Ramos (cell line): ENCODE data around the gene BCL2L13.
"Not testable (repeated sequence)": the region's sequence is repeated elsewhere in the genome, so short reads cannot be mapped to it uniquely, and the experiment has no call there.

Source experiments
- in situ Hi-C: fragments of 300-500 bp; cut with MboI; formaldehyde crosslinking; loops from one replicate; pipeline ENCODE4 v1.14.3; 2022; ENCODE audit warnings: low sequenced_read_pairs; ENCODE audit not compliant: unreplicated experiment

BCL2L13 gene

DNA sequence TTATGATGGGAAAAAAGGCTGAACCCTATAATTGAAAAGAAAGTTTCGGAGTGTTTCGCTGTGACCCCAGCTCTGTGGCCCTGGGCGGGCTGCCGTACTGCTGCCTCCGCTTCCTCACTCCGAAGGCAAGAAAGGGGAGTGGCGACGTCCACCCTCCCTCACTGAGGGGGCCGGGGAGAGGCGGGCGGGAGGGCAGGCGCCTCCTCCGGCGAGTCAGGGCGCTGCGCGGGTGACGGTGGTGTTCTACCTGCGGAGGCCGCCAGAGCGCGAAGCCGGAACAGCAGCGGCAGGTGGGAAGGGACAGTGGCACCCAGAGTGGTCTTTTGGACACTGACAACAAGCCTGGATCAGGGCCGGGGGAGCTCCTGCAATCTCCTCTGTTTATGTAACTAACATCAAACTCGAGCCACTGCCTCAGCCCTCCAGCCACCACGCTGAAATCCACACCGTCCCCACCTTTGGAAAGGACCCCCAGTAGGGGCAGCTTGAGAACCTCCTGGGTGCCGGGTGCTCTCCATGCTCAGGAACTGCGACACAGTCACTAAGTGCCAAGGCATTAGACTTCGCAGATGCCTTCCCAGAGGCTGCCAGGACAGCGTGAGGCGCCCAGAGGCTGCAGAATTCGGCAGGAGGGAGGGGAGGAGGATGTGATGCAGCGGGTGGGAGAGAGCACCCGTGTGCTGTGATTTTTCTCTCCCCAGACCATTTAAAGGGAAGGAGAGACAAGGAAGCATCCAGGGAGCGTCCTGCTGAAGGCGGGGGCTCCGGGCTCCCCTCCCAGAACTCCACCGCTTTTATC lies 110.2 kb downstream of the BCL2L13 start:
- in situ Hi-C loops: loop anchor here (5.0 kb wide), 1 partner anchor 39 kb away; no protein-coding TSS in a partner anchor

DNA sequence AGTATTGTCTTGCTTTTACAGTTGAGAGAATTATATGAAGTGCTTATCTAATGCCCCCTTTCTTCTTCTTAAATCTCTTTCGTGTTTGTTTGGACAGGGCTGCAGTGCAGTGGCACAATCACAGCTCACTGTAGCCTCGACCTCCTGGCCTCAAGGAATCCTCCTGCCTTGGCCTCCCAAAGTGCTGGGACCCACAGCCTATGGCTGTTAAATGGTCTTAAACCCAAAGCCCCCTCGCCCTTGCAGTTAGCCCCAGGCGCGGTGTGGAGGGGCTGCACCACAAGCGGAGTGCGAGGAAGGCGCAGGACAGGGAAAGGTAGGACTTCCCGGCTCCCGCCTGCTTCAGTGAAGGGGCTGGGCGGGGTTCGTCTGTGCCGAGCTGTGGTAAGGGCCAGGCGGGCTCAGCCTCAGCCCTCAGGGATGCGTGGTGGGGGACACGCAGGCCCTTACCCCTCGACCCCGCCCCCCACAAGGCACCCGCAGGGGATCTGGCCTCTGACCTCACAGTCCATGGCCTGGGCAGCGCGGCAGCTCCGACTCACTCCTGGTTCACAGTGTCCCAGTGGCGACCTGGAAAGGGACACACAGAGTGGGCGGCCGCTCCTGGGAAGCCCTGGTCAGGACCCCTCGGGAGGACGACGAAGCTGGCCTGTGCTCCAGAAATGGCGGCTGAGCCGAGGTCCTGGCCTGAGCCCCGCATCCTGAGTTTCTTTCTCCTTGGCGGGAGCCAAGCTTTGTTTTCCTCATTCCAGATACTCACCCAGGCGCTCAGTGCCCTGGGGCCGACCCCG lies 111.2 kb downstream of the BCL2L13 start:
- in situ Hi-C loops: loop anchor here (5.0 kb wide), 1 partner anchor 38 kb away; no protein-coding TSS in a partner anchor

DNA sequence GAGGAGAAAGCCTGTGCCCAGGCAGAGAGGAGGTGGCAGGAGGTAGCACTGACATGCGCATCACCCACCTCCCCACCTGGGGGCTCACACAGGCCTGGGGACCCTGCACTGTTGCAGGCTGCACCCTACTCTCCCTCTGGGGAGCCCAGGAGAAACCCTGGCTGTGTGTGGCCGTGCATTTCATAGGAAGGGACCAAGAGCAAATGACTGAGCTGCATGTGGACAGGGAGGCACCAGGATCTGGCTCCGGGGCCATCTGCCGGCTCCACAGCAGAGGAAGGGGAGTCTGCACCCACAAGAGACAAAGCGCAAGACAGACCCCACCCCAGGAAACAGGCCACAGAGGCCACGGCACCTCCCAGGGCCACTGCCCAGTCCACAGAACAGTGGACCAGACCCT lies 113.0 kb downstream of the BCL2L13 start:
- in situ Hi-C loops: no loop called here

DNA sequence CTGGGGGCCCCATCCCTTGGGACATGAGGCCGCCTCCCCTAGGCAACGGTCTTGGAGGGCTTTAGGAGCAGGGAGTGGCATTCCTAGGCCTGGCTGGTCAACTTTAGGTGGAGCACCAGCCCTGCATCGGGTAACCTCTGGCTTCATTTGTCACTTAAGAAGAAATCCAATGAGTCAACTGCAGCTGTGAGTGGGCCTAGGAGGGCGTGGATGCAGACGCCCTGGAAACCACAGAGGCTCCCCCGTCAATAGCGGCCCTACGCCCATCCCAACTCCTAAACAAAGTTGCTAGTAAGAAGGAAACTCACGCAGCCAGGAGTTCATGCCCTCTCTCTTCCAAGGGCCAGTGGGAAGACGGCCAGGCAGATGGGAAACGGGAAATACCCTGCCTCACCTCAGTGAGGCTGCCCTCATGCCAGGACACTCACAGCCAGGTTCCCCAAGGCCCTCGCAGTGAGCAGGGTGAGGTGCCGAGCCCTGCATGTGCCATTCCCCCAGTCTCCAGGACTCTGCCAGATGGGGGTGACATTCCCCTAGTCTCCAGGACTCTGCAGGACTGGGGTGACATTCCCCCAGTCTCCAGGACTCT lies 114.9 kb downstream of the BCL2L13 start:
- in situ Hi-C loops: no loop called here

DNA sequence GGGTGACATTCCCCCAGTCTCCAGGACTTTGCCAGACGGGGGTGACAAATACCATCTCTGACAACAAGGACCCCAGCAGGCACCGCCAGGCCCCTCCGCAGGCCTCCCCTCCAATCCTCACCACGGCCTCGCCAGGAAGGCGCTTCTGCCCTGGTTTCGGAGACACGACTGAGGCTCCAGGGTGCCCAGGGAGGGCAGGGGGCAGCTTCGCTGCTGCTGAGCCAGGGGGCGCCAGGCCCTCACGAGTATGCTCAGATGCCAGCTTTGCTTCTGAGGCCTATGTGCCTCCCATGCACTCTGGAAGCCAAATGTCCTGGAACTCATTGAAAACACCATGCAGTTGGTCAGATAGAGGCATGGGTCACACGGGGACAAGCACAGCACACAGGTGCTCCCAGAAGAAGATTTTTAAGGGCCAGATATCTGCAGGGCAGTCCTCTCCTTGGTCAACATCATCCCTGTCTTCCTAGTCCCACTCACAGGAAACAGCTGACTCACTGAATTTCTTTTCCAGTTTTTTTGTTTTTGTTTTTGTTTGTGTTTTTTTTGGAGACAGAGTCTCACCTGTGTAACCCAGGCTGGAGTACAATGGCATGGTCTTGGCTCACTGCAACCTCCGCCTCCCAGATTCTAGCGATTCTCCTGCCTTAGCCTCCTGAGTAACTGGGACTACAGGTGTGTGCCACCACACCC lies 115.8 kb downstream of the BCL2L13 start:
- in situ Hi-C loops: no loop called here

DNA sequence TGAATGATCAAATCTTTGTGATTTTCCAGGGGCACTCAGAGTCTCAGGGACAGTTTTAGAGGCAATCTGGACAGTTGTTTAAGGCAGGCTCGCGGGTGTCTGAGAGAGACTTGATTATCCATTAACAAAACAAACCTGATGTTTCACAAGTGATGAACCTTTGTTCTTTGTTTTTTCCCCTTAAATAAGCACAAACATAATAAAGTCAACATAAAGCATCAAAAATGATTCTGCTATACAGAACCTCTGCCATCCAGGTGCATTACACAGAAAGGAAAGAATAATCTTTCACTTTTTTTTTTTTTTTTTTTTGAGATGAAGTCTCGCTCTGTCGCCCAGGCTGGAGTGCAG lies 122.6 kb downstream of the BCL2L13 start:
- in situ Hi-C loops: no loop called here

DNA sequence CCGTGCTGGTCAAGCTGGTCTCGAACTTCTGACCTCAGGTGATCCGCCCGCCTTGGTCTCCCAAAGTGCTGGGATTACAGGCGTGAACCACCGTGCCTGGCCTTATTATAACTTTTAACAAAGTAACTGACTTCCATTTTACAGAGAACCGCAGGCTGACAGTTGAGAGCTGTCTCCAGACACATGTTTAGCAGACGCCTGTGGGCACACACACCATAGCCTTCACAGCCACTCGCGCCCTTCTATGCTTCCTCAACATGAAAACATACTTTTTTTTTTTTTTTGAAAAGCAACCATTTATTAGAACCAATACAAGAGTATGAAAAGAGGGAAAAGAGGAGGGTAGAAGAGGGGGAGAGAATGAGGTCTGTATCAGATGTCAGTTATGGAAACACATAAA lies 124.9 kb downstream of the BCL2L13 start:
- in situ Hi-C loops: not testable (repeated sequence)

DNA sequence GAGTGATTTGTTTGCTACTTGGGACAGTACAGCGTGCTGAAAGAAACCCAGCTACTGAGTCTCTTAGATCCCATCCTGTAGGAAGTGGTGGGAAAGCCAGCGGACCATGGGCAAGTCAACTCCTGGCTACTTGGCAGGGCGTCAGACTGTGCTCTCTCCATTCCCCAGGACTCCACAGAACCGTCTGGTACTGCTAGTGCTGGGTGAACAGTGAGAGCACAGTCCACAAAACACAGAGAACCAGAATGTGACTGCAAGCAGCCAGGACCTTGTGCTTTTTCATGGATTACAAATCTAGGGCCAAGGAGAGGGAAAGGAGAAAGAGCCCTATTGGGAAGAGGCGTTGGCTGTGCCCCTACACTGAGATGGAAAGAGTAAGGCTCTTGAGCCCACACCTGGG lies 125.5 kb downstream of the BCL2L13 start:
- in situ Hi-C loops: no loop called here

DNA sequence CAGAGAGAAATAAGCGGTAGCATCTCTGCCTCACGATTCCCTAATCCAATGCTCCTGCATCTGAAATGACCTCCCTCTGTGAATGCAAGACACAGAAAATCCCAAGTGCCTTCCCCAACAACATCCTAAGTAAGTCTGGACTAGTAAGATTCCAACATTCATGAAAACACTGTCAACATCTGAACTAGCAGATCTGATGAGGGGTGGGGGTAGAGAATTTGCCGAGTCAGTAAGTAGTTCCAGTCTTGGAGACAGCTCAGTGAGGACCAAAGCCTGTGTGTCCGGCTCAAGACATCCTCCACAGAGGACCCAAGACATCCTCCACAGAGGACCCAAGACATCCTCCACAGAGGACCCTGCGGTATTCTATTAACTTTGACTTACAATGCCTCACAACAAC lies 126.3 kb downstream of the BCL2L13 start:
- in situ Hi-C loops: not testable (repeated sequence)

DNA sequence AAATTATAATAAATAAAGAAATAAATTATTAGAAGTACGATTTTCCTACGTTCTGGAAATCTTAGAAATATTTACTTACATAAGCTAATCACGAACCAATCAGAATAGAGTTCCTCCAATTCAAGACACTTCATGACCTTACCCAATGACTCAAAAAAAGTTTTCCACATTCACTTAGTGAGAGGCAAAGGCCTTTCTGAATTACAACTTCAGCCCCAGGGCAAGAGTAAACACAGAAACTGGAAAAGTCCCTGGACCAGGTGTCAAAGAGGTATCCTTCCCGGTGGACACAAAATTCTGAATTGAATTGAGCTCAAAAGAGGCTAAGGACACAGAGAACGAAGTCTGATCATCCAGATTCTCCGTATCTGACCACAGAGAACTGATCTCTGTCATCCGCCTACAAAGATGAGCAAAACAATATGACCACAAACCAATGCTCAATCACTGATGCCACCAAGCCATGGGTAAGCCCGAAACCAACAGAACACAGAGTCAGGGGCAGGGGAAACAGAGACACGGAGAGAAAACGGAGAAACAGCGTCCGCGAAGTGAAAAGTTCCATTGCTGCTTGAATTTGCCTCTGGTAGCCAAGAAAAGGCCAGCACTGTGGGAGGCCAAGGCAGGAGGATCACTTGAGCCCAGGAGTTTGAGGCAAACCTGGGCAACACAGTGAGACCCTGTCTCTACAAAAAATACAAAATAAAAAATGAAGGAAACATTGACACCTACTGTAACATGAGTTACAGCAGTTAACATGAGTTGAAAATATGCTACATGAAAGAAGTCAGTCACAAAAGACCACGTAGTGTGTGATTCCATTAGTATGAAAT lies 128.9 kb downstream of the BCL2L13 start:
- in situ Hi-C loops: no loop called here

DNA sequence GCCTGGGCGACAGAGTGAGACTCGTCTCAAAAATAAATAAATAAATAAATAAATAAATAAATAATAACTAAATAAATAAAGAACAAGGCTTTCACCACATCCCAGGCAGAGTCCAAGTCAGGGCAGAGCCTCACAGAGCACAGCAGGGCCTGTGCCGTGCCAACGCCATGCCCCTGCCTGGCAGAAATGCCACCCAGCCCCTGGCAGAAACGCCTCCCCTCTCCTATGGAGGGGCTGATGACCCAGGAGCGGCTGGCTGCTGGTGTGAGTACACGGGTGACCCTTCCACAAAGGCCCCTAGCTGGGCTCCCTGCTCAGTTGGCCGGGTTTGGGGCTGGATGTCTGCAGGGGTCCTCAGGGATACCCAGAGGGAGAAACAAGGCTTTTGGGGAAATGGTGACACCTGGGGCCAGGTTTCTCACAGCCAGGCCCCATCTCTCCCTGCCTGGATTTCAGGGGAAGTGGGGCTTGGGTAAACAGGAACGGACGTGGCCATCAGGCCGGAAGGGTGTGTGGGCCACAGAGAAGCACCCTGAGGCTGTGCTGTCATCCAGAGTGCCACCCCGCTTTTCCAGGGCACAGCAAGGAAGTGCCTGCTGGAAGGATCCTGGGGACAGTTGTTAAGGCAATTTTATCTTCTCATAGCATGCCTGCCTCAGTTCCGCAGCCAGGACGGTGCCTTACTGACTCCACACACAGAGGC lies 130.6 kb downstream of the BCL2L13 start:
- in situ Hi-C loops: no loop called here

DNA sequence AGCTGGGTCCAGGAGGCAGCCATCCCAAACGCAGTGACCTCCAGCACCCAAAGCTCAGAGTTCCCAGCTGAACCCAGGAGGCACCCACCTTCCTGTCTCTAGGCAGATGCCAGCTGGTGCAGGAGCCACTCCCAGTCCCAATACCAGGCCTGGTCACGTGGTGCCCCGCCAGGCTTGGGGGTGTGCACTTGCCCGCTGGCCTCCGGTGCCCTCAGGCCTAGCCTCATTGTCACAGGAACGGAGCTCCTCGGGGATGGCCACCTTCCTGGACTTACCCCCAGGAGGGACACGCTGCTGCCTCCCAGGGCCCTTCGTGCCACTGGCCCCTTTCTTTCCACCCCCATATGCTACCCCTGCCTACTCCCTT lies 131.1 kb downstream of the BCL2L13 start:
- in situ Hi-C loops: no loop called here

DNA sequence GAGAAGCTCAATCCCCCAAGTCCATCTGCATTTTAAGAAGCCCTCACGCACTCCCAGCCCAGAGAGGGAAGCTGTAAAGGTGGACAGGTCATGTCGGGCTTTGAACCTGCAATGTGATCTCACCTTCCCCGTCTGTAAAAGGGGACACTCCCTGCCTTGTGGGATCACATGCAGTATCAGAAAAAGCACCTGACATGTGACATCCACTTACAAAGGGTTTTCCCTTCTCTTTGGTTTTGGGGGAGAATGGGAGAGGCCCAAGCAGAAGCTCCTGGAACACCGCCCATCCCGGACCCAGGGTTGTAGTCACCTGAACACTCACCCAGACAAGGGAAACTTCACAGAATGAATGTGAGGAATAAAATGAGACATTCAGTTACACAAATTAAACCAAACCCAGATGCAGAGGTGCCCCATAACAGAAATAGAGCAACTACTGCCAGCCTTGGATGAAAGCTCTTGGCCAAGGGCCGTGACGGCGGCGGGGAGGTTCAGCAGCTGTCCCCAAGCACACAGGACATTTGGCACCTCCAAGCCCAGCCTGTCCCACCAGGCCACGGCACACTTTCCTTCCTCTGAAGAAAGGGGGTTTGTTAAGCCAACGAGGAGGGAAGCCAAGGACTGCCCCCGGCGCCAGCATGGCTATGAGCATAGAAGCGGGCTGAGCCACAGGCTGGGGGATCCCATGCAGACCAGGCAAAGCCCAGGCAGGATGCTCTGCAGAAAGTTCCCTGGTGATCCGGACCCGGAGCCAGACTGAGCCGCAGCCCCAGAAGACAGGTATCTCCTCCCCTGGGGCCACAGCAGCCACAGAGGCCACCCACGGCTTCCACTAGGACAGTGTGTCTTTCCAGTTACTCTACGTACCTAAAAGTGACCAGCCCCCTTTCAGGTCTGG lies 131.9 kb downstream of the BCL2L13 start:
- in situ Hi-C loops: no loop called here

DNA sequence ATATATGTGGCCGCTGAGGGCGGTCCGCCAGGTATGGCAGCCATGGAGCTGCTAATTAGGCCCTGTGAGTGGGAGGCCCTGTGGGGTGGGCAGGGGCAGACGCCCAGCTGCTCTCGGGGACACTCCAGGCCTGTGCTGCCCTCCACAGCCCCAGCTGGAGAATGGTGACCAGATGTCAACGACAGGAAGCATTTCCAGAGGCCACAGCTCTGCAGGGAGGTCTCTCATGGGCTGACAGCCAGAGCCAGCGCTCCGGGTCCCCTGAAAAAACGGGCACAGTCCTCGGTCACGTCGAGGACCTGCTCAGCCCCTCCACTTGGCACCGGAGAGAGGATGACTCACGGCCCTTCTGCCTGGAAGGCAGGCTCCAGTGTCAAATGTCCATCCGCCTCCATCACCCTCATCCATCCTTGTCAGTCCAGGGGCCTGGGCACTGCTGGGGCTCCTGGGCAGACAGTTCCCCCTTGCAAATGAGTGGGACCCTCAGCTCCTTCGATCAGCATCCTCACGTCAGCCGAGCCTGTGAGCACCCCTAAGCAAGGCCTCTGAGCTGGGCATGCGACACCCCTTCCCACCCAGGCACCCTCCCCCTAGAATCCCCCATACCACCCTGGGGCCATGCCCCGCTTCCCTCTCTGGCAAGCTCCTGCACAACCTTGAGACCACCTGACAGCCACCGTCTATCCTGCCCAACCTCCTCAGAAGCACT lies 133.8 kb downstream of the BCL2L13 start:
- in situ Hi-C loops: no loop called here

DNA sequence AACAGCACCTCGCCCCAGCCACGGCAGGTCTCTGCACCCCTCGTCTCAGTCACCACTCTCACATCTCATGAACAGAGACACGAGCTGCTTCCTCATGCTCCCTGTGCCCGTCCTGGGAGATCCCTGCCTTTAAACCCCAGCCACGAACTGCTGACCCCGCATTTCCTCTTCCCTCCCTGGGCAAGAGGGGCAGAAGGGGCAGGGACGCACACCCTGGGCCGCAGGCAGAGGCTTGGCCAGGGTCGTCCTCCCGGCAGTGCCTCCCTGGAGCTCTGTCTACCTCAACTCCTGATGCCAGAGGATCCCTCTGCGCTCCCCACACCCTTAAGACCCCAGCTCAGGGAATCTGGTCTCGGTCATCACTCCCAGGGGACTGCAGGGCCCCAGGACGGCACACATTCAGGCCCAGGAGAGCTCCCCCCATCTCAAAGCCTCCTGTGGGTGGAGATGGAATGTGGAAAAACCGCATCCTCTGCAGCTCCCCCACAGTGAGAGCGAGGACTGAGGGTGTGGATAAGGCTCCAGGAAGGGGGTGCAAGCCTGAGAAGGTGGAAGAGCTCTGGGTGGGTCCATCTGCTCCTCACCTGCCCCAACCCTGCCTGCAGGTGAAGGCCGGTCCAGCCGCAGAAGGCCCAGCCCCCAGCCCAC lies 134.5 kb downstream of the BCL2L13 start:
- in situ Hi-C loops: no loop called here

DNA sequence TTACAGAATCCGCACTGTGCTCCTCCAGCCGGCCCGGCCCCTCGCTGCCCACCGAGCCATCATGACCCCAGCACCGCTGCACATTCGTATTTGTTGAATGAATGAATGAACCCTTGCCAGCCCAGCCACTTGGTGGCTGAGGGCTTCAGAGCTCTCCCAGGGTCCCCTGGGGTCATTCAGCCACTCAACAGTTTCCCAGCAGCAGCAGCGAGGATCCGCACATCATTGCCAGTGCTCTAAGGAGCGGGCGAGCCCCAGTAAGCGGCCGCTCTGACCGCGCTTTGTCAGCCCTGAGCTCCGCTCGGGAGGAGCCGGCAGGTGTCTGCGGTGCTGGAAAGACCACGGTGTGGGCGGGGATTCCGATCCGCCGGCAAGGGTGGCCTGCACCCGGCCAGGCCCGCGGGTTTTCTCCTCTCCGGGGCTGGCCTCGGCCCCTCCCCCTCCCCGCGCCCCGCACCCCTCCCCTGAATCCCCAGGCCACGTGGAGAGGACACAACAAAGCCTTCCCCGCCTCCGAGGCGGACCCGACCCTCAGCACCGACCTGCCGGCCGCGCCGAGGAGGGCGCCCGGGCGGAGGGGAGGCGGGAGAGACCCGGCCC lies 135.1 kb downstream of the BCL2L13 start:
- in situ Hi-C loops: no loop called here
